Measurements from ENCODE around the gene FAM240A.

DNA sequence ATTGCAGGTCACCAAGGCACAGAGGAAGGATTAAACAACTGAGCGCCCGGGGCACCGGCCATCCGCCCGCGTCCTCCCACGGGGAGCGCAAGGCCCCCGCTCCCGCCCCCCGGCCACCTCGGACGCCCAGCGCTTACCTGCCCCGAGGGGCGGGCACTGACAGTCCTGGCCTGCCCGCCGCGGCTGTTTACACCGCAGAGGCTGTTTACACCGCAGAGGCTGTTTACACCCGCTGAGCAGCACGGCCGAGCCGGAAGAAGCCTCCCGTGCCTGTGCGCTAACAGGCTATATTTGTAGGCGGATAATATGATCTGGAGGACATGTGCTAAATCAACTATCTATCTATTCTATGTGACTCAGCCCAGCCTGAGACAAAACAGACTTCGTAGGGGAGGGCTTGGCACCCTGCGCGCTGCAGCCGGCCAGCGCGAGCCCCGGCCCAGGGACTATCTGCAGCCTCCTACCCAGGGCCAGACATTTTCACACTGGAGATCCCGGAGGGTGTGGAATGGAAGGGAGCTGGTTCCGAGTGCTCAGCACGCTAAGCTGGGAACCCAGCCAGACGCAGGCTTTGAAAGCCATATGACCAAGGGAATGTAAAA is 46.2 kb upstream of the FAM240A start, which contains the start of gene LRRC2:
- TF ChIP-seq, protein P1, sequence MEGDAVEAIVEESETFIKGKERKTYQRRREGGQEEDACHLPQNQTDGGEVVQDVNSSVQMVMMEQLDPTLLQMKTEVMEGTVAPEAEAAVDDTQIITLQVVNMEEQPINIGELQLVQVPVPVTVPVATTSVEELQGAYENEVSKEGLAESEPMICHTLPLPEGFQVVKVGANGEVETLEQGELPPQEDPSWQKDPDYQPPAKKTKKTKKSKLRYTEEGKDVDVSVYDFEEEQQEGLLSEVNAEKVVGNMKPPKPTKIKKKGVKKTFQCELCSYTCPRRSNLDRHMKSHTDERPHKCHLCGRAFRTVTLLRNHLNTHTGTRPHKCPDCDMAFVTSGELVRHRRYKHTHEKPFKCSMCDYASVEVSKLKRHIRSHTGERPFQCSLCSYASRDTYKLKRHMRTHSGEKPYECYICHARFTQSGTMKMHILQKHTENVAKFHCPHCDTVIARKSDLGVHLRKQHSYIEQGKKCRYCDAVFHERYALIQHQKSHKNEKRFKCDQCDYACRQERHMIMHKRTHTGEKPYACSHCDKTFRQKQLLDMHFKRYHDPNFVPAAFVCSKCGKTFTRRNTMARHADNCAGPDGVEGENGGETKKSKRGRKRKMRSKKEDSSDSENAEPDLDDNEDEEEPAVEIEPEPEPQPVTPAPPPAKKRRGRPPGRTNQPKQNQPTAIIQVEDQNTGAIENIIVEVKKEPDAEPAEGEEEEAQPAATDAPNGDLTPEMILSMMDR (IDR thresholded peaks at IDR 0.05), result no peak
- TF ChIP-seq EZH2 (IDR thresholded peaks at IDR 0.05; ENCODE audit: borderline replicate concordance, insufficient read depth, low read depth, low read length, poor library complexity, severe bottlenecking), result no peak

All from B cell (primary cell).